Activated T-cell treated with anti-CD3 and anti-CD28 coated beads for 24 hours (primary cell): ENCODE data around the gene ST13.
"Not testable (repeated sequence)": the region's sequence is repeated elsewhere in the genome, so short reads cannot be mapped to it uniquely, and the experiment has no call there.

Experiments
- DNase-seq: peaks from one replicate; pipeline ENCODE4 v3.0.0-alpha.2; 2020; ENCODE audit warnings: low read depth

Gene ST13

GRCh38 chr22:40781749-40782148 lies 74.7 kb downstream of the ST13 start:
- not testable (repeated sequence) for DNase-seq
